ENCODE measurements around the gene TRMT44.
"Not testable (repeated sequence)": the region's sequence is repeated elsewhere in the genome, so short reads cannot be mapped to it uniquely, and the experiment has no call there.

Gene TRMT44

DNA sequence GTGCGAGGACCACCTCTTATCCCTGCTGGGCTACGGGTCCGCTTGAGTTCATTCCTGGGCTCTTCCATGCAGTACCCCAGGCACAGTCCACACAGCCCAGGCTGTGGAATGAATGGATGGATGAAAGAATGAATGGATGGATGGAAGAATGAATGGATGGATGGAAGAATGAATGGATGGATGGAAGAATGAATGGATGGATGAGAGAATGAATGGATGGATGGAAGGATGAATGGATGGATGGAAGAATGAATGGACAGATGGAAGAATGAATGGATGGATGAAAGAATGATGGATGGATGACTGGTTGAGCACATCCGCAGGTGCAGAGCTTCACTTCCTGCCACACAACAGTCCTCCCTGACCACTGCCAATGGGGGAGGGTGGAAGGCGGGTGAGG lies 28.3 kb upstream of the TRMT44 start:
- TF ChIP-seq POLR2A (IDR thresholded peaks at IDR 0.05; ENCODE audit: low read length) (no peak), GATA1 (IDR thresholded peaks at IDR 0.05; ENCODE audit: low read depth, low read length) (no peak)
- no peak for DNase-seq

DNA sequence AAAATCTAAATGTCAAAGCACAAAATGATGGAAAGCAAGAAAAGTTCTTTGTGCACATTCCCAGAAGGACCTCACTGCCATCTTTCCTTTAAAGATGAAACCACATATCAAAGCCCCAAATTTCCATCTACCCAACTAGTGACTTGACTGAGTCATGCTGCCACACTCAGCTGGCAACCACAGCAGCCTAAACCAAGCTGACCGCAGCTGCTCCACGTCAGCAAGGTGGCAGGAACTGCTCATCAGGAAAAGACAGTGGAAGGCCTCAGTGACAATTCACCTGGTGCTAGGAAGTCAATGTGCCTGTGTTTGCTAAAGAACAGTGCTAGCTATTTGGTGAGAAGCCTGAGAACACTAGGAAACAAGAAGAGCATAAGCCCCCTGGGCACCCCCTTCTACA lies 26.2 kb upstream of the TRMT44 start:
- no peak for DNase-seq
- TF ChIP-seq GATA1 (IDR thresholded peaks at IDR 0.05; ENCODE audit: low read depth, low read length) (no peak), POLR2A (IDR thresholded peaks at IDR 0.05; ENCODE audit: low read length) (no peak)

DNA sequence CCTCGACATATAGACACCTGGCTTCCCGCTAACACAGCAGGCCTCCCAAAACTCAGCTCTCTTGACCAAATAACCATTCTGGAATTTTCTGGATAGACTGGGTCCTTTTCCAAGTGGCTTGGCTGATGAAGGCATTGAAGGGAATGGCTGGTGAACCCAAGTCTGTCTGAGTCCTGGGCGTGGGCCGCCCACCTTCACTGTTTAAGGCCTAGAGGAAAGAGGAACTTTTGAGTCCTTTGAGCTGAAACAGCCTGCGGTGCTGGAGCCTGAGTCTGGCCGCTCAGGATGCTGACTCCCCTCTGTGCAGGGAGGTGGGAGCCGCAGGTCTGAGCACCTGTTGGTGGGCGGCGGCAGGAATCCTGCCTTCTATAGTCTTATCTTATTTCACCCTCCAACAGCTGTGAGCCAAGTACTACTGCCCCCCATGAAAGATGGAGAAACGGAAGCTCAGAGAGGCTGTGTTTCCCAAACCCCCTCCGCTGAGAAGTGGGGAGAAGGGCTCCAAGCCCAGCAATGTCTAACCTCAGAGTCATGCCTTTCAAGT lies 23.4 kb upstream of the TRMT44 start:
- TF ChIP-seq POLR2A (IDR thresholded peaks at IDR 0.05; ENCODE audit: low read length), result no peak
- TF ChIP-seq GATA1 (IDR thresholded peaks at IDR 0.05; ENCODE audit: low read depth, low read length), result no peak
- no peak for DNase-seq

DNA sequence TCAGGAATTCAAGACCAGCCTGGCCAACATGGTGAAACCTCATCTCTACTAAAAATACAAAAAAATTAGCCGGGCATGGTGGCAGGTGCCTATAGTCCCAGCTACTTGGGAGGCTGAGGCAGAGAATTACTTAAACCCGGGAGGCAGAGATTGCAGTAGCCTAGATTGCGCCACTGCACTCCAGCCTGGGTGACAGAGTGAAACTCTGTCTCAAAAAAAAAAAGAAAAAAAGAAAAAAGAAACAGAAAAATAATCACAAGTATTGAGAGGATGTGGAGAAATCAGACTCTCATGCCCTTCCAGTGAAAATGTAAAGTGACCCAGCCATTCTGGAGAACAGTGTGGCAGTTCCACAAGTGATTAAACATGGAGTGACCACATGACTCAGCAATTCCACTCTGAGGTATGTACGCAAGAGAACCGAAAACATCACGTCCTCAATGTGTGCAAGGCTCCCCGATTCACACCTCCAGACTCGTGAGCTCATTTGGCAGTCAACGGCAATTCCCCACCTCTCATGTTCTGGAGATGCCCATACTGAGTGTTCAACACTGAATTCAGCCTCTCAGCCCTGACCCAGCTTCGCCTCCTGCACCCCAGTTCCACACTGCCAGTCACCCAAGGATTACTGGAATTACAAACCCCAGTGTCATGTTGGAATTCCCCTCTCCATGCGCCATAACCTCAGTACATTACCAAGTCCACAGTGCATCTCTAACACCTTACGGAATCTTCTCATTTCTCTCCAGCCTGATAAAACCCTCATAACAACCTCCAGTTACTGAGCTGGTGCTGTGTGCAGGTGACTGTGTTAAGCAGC lies 21.1 kb upstream of the TRMT44 start:
- no peak for DNase-seq
- TF ChIP-seq POLR2A (IDR thresholded peaks at IDR 0.05; ENCODE audit: low read length) (no peak), GATA1 (IDR thresholded peaks at IDR 0.05; ENCODE audit: low read depth, low read length) (no peak)

DNA sequence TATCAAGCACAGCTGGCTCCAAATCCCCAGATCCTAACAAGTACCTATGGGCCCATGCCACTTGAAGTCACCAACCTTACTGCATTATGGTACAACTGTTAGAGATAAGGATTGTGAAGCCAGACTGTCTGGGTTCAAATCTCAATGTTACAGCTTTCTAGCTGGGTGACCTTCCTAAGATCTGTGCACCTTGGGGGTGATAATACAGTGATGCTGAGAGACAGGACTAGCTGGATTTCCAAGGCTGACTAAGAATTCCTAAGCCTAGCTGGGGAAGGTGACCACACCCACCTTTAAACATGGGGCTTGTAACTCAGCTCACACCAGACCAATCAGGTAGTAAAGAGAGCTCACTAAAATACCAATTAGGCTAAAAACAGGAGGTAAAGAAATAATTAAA lies 20.4 kb upstream of the TRMT44 start:
- DNase-seq, result not testable (repeated sequence)

DNA sequence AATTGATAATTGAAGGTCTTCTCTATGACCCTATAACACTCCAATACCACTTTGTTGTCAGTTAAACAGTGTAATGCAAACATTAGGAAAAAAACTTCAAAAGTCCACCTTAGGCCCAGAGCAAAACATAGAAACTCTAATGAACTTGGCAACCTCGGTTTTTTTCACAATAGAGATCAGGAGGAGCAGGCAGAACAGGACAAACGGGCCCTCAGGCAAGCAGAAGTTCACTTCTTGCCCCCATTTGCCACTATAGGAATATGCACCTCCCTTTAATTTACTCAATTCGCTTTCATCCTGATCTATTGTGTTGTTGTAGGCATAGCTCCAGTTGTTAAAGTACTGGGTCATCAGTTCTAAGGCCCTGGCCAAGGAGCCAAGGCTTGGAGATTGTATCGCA lies 18.2 kb upstream of the TRMT44 start:
- no peak for DNase-seq
- TF ChIP-seq GATA1 (IDR thresholded peaks at IDR 0.05; ENCODE audit: low read depth, low read length) (no peak), POLR2A (IDR thresholded peaks at IDR 0.05; ENCODE audit: low read length) (no peak)

DNA sequence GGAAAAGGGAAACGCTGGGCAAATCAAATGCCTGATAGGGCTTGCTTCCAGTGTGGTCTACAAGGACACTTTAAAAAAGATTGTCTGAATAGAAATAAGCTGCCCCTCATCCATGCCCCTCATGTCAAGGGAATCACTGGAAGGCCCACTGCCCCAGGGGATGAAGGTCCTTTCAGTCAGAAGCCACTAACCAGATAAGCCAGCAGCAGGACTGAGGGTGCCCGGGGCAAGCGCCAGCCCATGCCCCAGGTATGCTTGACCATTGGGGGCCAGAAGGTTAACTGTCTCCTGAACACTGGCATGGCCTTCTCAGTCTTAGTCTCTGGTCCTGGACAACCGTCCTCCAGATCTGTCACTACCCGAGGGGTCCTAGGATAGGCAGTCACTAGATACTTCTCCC lies 17.8 kb upstream of the TRMT44 start:
- DNase-seq, result no peak
- TF ChIP-seq POLR2A (IDR thresholded peaks at IDR 0.05; ENCODE audit: low read length), result no peak
- TF ChIP-seq GATA1 (IDR thresholded peaks at IDR 0.05; ENCODE audit: low read depth, low read length), result no peak

DNA sequence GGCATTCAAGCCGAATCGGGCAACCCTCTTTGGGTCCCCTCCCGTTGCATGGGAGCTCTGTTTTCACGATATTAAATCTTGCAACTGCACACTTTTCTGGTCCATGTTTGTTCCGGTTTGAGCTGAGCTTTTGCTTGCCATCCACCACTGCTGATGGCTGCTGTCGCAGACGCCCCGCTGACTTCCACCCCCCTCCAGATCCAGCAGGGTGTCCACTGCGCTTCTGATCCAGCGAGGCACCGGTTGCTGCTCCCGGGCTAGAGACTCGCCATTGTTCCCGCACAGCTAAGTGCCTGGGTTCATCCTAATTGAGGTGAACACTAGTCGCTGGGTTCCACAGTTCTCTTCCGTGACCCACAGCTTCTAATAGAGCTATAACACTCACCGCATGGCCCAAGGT lies 13.3 kb upstream of the TRMT44 start:
- DNase-seq, result no peak
- TF ChIP-seq GATA1 (IDR thresholded peaks at IDR 0.05; ENCODE audit: low read depth, low read length), result no peak
- TF ChIP-seq POLR2A (IDR thresholded peaks at IDR 0.05; ENCODE audit: low read length), result no peak

DNA sequence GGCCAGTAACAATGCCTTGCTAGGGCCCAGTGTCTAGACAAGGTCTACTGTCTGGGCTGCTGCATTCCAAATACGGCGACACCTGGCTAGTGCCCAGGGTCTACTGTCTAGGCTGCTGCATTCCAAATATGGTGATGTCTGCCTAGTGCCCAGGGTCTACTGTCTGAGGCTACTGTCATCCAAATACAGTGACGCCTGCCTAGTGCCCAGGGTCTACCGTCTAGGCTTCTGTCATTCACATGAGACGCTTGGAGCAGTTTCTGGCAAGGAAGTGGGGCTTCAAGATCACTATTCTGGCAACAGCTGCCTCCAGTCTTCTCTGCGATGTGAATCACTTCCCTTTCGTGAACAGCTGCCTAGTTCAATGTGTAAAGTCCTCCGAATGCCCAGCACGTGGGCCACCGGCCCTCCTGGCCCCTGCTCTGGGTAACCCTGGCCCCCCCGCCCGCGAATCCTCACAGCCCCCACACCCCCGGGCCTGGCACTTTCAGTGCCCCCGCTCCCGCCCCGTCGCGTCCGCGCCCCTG lies 12.8 kb upstream of the TRMT44 start:
- peak in 1 of 2 experiments; percentile 62 for DNase-seq
- TF ChIP-seq POLR2A (IDR thresholded peaks at IDR 0.05; ENCODE audit: low read length) (no peak), GATA1 (IDR thresholded peaks at IDR 0.05; ENCODE audit: low read depth, low read length) (no peak)

DNA sequence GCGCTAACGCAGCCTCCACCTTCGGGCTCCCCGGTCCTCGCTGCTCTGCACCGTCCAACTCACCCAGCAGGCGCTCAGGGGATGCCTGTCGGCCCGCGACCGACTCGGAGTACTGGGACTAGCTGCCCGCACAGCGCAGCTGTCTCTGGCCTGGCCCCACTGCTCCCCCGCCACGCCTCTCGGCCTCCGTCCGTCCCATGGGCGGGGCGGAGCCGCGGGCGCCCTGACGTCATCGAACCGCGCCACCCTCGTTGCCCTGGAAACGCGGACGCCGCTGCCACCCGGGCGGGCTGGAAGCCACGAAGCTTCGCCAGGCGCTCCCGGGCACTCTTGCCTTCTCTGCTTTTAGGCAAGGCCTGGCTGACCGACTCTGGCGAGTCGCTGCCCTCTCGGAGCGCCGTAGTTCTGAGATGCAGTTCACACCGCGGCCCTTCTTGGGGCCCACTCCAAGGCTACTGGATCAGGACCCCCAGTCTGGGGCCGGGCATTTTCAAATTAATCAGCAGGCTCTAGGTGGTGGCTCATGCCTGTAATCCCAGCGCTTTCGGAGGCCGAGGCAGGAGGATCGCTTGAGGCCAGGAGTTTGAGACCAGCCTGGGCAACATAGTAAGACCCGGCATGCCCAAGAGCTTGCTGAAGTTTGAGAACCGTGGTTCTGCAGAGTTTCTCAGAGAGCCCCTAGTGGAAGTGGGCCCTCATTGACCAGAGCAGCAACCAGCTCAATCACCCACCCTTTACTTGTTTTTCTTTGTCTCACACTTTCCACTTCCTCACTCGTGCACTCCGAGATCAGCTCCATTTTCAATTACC lies 12.1 kb upstream of the TRMT44 start:
- DNase-seq, result peak; percentile 90 to 95
- peak; percentile 68 for TF ChIP-seq POLR2A (IDR thresholded peaks at IDR 0.05; ENCODE audit: low read length)
- no peak for TF ChIP-seq GATA1 (IDR thresholded peaks at IDR 0.05; ENCODE audit: low read depth, low read length)

DNA sequence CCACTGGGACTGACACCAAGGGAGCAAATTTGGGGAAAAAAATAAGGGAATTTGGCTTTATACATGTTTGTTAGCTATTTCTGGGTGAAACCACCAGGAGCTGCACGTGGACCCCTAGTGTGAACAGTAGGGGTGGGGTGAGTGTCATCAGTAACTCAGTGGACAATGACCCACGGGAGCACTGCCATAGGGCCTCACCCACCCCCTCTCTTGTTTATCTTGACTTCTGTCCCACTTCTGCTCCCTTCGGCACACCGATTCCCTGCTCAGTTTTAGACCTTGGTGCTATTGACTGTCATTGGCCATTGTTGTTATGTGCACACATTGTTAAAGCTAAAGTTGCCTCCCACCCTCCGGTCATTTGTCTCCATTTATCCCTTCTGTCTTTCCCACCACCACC lies 9.0 kb upstream of the TRMT44 start:
- TF ChIP-seq GATA1 (IDR thresholded peaks at IDR 0.05; ENCODE audit: low read depth, low read length), result no peak
- no peak for TF ChIP-seq POLR2A (IDR thresholded peaks at IDR 0.05; ENCODE audit: low read length)
- no peak for DNase-seq

DNA sequence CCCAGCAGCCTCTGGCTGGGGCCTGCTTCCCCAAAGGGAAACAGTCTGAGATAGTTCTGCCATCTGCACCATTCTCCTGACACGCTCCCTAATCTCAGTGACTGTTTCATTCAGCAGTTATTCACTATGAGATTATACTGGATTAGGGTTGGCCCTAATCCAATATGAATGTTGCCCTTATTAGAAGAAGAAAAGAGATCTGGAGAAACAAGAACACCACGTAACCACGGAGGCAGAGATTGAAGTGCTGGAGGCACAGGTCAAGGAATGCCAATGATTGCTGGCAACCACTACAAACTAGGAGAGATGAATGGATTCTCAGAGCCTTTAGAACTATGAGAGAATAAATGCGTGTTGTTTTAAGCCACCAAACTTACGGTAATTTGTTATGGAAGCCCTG lies 7.4 kb upstream of the TRMT44 start:
- DNase-seq, result no peak
- TF ChIP-seq GATA1 (IDR thresholded peaks at IDR 0.05; ENCODE audit: low read depth, low read length), result no peak
- no peak for TF ChIP-seq POLR2A (IDR thresholded peaks at IDR 0.05; ENCODE audit: low read length)

DNA sequence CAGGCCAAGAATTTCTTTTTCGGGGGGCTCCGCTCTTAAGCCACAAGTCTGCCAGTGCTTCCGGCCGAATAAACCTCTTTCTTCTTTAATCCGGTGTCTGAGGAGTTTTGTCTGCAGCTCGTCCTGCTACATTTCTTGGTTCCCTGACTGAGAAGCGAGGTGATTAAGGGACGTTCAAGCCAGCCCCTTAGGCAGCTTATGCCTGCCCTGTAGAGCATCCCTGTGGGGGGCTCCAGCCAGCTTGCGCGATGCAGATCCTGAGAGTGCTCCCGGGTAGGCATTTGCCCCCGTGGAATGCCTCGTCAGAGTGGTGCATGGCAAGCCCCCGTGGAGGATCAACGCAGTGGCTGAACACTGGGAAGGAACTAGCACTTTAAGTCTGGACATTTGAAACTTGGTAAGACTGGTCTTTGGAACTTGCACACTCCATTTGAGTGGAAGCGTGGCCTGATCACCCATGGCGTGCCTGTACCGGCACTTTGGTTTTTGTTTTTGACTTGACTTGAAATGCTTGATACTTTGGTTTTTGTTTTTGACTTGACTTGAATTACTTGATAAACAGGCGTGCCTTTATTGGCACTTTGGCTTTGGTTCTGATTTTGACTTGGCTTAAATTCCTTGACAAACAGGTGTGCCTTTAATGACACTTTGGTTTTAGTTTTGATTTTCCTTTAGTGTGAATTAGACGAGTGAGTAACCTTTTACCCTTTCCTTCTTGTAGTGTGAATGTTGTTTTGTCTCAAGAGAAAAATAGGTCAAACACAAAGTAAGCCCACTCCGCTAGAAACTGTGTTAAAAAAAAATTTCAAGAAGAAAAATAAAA lies 6.1 kb upstream of the TRMT44 start:
- no peak for TF ChIP-seq POLR2A (IDR thresholded peaks at IDR 0.05; ENCODE audit: low read length)
- TF ChIP-seq GATA1 (IDR thresholded peaks at IDR 0.05; ENCODE audit: low read depth, low read length), result no peak
- no peak for DNase-seq
